ENCODE measurements around the gene CLEC18C. TPM values are rescaled to one million over a fixed set of nuclear protein-coding genes. Genes with fewer than 3 reads are reported as not detected.
"Not testable (repeated sequence)": the region's sequence is repeated elsewhere in the genome, so short reads cannot be mapped to it uniquely, and the experiment has no call there.

The CLEC18C gene
- polyA plus RNA-seq, 1 experiment: not detected

DNA sequence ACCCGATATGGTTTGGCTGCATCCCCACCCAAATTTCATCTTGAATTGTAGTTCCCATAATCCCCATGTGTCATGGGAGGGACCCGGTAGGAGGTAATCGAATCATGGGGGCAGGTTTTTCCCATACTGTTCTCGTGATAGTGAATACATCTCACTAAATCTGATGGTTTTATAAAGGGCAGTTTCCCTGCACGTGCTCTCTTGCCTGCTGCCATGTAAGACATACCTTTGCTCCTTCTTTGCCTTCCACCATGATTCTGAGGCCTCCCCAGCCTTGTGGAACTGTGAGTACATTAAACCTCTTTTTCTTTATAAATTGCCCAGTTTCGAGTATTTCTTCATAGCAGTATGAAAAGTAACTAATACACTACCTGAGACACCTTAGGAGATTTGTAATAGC is 32.8 kb downstream of the CLEC18C start:
- H3K9me3 ChIP-seq (ENCODE audit: control insufficient read depth, insufficient read depth, low read length); CTCF ChIA-PET; H3K4me3 ChIP-seq (ENCODE audit: low read depth, low read length); H3K27me3 ChIP-seq (ENCODE audit: control insufficient read depth, insufficient read depth, low read length); H3K27ac ChIP-seq (ENCODE audit: low read depth, low read length); POLR2A ChIA-PET; DNase-seq (ENCODE audit: low read depth, low spot score): not testable (repeated sequence)

DNA sequence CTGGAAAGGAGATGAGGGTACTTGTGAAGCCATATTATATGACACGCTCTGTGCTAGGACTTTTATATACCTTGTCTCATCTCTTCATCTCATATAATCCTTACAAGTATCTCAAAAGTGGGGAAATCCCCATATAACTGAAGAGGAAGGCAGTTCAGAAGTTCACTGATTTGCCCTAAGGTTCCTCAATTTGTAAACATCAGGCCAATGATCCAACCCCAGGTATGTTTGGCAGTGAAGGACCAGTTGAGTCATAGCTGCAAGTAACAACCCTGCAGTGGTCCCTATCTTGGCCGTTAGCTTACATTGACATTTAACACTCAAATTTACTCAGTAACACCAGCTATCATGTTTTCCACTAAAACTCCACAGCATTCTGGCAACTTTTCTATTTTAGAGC is 45.0 kb downstream of the CLEC18C start:
- H3K9me3 ChIP-seq (ENCODE audit: control insufficient read depth, insufficient read depth, low read length); H3K4me3 ChIP-seq (ENCODE audit: low read depth, low read length); H3K27me3 ChIP-seq (ENCODE audit: control insufficient read depth, insufficient read depth, low read length); H3K27ac ChIP-seq (ENCODE audit: low read depth, low read length); DNase-seq (ENCODE audit: low read depth, low spot score); POLR2A ChIA-PET: not testable (repeated sequence)
- CTCF ChIA-PET: interaction anchor here (0.7 kb wide), 1 partner anchor 113 kb away, joined by 4 read pairs; no protein-coding TSS in a partner anchor

GRCh38 chr16:70222574-70222973 is 49.0 kb downstream of the CLEC18C start:
- POLR2A ChIA-PET; H3K4me3 ChIP-seq (ENCODE audit: low read depth, low read length); H3K27me3 ChIP-seq (ENCODE audit: control insufficient read depth, insufficient read depth, low read length); H3K27ac ChIP-seq (ENCODE audit: low read depth, low read length); CTCF ChIA-PET; DNase-seq (ENCODE audit: low read depth, low spot score); H3K9me3 ChIP-seq (ENCODE audit: control insufficient read depth, insufficient read depth, low read length): not testable (repeated sequence)

- DNase-seq (ENCODE audit: low read depth, low spot score); H3K27ac ChIP-seq (ENCODE audit: low read depth, low read length); H3K27me3 ChIP-seq (ENCODE audit: control insufficient read depth, insufficient read depth, low read length); H3K4me3 ChIP-seq (ENCODE audit: low read depth, low read length); CTCF ChIA-PET; H3K9me3 ChIP-seq (ENCODE audit: control insufficient read depth, insufficient read depth, low read length); POLR2A ChIA-PET: not testable (repeated sequence)
Observed at GRCh38 chr16:70223216-70223615, 49.6 kb downstream of the CLEC18C start.

GRCh38 chr16:70223971-70224513 is 50.5 kb downstream of the CLEC18C start:
- POLR2A ChIA-PET: not testable (repeated sequence)
- CTCF ChIA-PET: interaction anchor here (0.6 kb wide), 1 partner anchor 30 kb away, joined by 4 read pairs; no protein-coding TSS in a partner anchor

GRCh38 chr16:70224645-70225044 is 51.1 kb downstream of the CLEC18C start:
- not testable (repeated sequence) for DNase-seq (ENCODE audit: low read depth, low spot score)

More at GRCh38 chr16:70223971-70224513, 50.5 kb downstream of the CLEC18C start:
- H3K27me3 ChIP-seq (ENCODE audit: control insufficient read depth, insufficient read depth, low read length); H3K27ac ChIP-seq (ENCODE audit: low read depth, low read length); H3K4me3 ChIP-seq (ENCODE audit: low read depth, low read length); H3K9me3 ChIP-seq (ENCODE audit: control insufficient read depth, insufficient read depth, low read length); DNase-seq (ENCODE audit: low read depth, low spot score): not testable (repeated sequence)

GRCh38 chr16:70225430-70225829 is 51.8 kb downstream of the CLEC18C start:
- not testable (repeated sequence) for H3K27me3 ChIP-seq (ENCODE audit: control insufficient read depth, insufficient read depth, low read length); DNase-seq (ENCODE audit: low read depth, low spot score)

More at GRCh38 chr16:70224645-70225044, 51.1 kb downstream of the CLEC18C start:
- H3K27me3 ChIP-seq (ENCODE audit: control insufficient read depth, insufficient read depth, low read length); POLR2A ChIA-PET; H3K4me3 ChIP-seq (ENCODE audit: low read depth, low read length); CTCF ChIA-PET; H3K9me3 ChIP-seq (ENCODE audit: control insufficient read depth, insufficient read depth, low read length); H3K27ac ChIP-seq (ENCODE audit: low read depth, low read length): not testable (repeated sequence)

DNA sequence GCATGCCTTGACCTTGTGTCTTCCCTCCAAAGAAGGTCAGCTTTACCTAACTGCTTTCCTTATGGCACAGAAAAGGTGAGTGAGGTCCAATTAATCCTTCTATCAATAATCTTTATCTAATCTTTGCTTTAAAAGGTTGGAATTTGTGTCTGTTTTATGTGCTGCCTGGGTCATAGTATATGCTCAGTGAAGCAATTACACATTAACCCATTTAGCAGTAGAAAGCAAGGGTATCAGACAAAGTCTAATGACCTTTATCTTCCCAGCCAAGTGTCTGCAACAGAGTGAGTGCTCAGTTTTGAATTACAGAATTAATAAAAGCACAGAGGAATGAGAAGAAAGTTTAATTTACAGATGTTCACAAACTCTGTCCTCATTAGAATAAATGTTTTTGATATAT is 52.4 kb downstream of the CLEC18C start:
- H3K27me3 ChIP-seq (ENCODE audit: control insufficient read depth, insufficient read depth, low read length); H3K4me3 ChIP-seq (ENCODE audit: low read depth, low read length); POLR2A ChIA-PET; CTCF ChIA-PET; DNase-seq (ENCODE audit: low read depth, low spot score); H3K9me3 ChIP-seq (ENCODE audit: control insufficient read depth, insufficient read depth, low read length); H3K27ac ChIP-seq (ENCODE audit: low read depth, low read length): not testable (repeated sequence)

More at GRCh38 chr16:70225430-70225829, 51.8 kb downstream of the CLEC18C start:
- POLR2A ChIA-PET; H3K27ac ChIP-seq (ENCODE audit: low read depth, low read length); H3K9me3 ChIP-seq (ENCODE audit: control insufficient read depth, insufficient read depth, low read length); H3K4me3 ChIP-seq (ENCODE audit: low read depth, low read length); CTCF ChIA-PET: not testable (repeated sequence)

- H3K4me3 ChIP-seq (ENCODE audit: low read depth, low read length); H3K27me3 ChIP-seq (ENCODE audit: control insufficient read depth, insufficient read depth, low read length); DNase-seq (ENCODE audit: low read depth, low spot score); H3K27ac ChIP-seq (ENCODE audit: low read depth, low read length); H3K9me3 ChIP-seq (ENCODE audit: control insufficient read depth, insufficient read depth, low read length); CTCF ChIA-PET; POLR2A ChIA-PET: not testable (repeated sequence)
Observed at GRCh38 chr16:70231831-70232230, 58.2 kb downstream of the CLEC18C start.

Small RNAs within 50 kb of the gene (small RNA-seq; reads per million reads assigned to genes)
- gene AC009060.2 (ENCODE audit: insufficient read length, low read depth): not detected

Other genes starting within 250 kb of the CLEC18C start
- gene CLEC18A, start 222.5 kb upstream of the CLEC18C start, polyA plus RNA-seq (2011; rRNA removed): 0.12 TPM in 1 of 2 replicates, not detected in the other
- 27.7 and 28.2 TPM in 2 replicates for gene PDPR, start 59.5 kb upstream of the CLEC18C start, polyA plus RNA-seq (2011; rRNA removed)
- gene EXOSC6, start 78.2 kb downstream of the CLEC18C start, polyA plus RNA-seq (2011; rRNA removed): 7.4 and 8.5 TPM in 2 replicates
- gene AARS1, start 115.7 kb downstream of the CLEC18C start, polyA plus RNA-seq (2011; rRNA removed): 221 and 223 TPM in 2 replicates
- gene DDX19B, start 125.4 kb downstream of the CLEC18C start, polyA plus RNA-seq (2011; rRNA removed): 36.5 and 41.9 TPM in 2 replicates
- gene DDX19A, start 173.1 kb downstream of the CLEC18C start, polyA plus RNA-seq (2011; rRNA removed): 43.5 and 44.6 TPM in 2 replicates